ENCODE data around the gene ARHGAP6. TPM values are rescaled to one million over a fixed set of nuclear protein-coding genes. Genes with fewer than 3 reads are reported as not detected.

Gene ARHGAP6
- total RNA-seq, 1 experiment from 2014 or later = 0.07 TPM

GRCh38 chrX:11406109-11406765 lies 259.5 kb downstream of the ARHGAP6 start:
- no peaks in the 10 kb centered on the region for H3K4me1 ChIP-seq (ENCODE audit: insufficient read depth, low read length)
- Mint-ChIP-seq H3K36me3 (ENCODE audit: insufficient read depth in 1 of 3, low read depth in 3 of 3) (no peaks in the 10 kb centered on the region), H3K4me3 (no peak overlapping the region), H3K27ac (no peak overlapping the region), H3K9me3 (peaks cover 48 to 56% of the 10 kb centered on the region in 2 experiments), H3K27me3 (ENCODE audit: low read depth) (0 out of 2 replicates have a peak, but pooled peaks cover 1% of the 10 kb centered on the region), H3K4me1 (no peaks in the 10 kb centered on the region)
- H3K4me2 ChIP-seq (ENCODE audit: insufficient read depth, insufficient read length, low read length) = no peak overlapping the region
- no peak overlapping the region for H3K27ac ChIP-seq (ENCODE audit: insufficient read length, low read depth, low read length)
- H3T11ph ChIP-seq (ENCODE audit: low read length) = no peak overlapping the region
- no peak overlapping the region for H3K18ac ChIP-seq (ENCODE audit: insufficient read length, low read depth, low read length)
- TF ChIP-seq CTCF (conservative IDR thresholded peaks at IDR 0.05) = no peak
- H3K23ac ChIP-seq (ENCODE audit: insufficient read length, low read depth, low read length) = no peak overlapping the region
- H3K9ac ChIP-seq (ENCODE audit: extremely low read depth, insufficient read length, low read length) = no peak overlapping the region
- H3K56ac ChIP-seq (ENCODE audit: insufficient read length, low read depth, low read length) = no peak overlapping the region
- no peak overlapping the region for H2AFZ ChIP-seq (ENCODE audit: low read length)
- H2BK20ac ChIP-seq (ENCODE audit: low read depth, low read length, poor library complexity, severe bottlenecking) = no peak overlapping the region
- H2AK5ac ChIP-seq (ENCODE audit: insufficient read length, low read length) = no peak overlapping the region
- H3K23me2 ChIP-seq (ENCODE audit: insufficient read length, low read depth, low read length, poor library complexity, severe bottlenecking) = no peaks in the 10 kb centered on the region
- H2BK12ac ChIP-seq (ENCODE audit: insufficient read length, low read depth, low read length) = no peak overlapping the region
- H4K8ac ChIP-seq (replicated peaks; ENCODE audit: insufficient read length, low read depth, low read length) = no peak overlapping the region
- H3K79me2 ChIP-seq (ENCODE audit: insufficient read depth, low read length) = no peaks in the 10 kb centered on the region
- no peak for DNase-seq
- no peak overlapping the region for H4K91ac ChIP-seq (ENCODE audit: insufficient read length, low read depth, low read length)
- H3K9me3 ChIP-seq (ENCODE audit: control insufficient read depth, low read depth, low read length) = no peaks in the 10 kb centered on the region
- no CpG with 5 or more reads among the region's 9 CpGs for WGBS (ENCODE audit: extremely low coverage, insufficient read length, low lambda C conversion rate)
- no peak overlapping the region for H3K14ac ChIP-seq (ENCODE audit: insufficient read depth, low read length)
- no peaks in the 10 kb centered on the region for H4K20me1 ChIP-seq (ENCODE audit: control insufficient read depth, insufficient read depth, insufficient read length)
- no peak overlapping the region for H2BK5ac ChIP-seq (ENCODE audit: insufficient read length, low read length)
- H3K4ac ChIP-seq (ENCODE audit: low read depth, low read length) = no peak overlapping the region
- H3K27me3 ChIP-seq (ENCODE audit: insufficient read depth, low read length) = no peaks in the 10 kb centered on the region
- no peak overlapping the region for H2BK15ac ChIP-seq (ENCODE audit: low read depth, low read length)
- H3K79me1 ChIP-seq (ENCODE audit: insufficient read depth, low read depth, low read length, poor library complexity, severe bottlenecking) = no peaks in the 10 kb centered on the region
- no peak overlapping the region for H2BK120ac ChIP-seq (ENCODE audit: low read depth, low read length, poor library complexity, severe bottlenecking)
- H4K5ac ChIP-seq (ENCODE audit: insufficient read length, low read depth, low read length) = no peak overlapping the region

All from H9 (cell line).